Measurements from ENCODE around the gene TSPAN14. TPM values are rescaled to one million over a fixed set of nuclear protein-coding genes. Genes with fewer than 3 reads are reported as not detected.
A peak's percentile ranks its signal among the peaks of the same experiment; 100 is the strongest.

TSPAN14 gene
- polyA plus RNA-seq, 1 donor (not counting 4 experiments of a cell fraction or from before 2014, with no cell fraction given): 71.1 TPM

- Histone ChIP-seq H3K27me3 (ENCODE audit: control insufficient read depth, extremely low read depth, insufficient read depth, low read length) (no peaks in the 10 kb centered on the region), H4K20me1 (ENCODE audit: control insufficient read depth, extremely low read depth, insufficient read depth, low read length) (no peaks in the 10 kb centered on the region), H3K9me3 (ENCODE audit: control insufficient read depth, low read depth, low read length) (no peaks in the 10 kb centered on the region), H3K36me3 (ENCODE audit: control insufficient read depth in 2 of 2, extremely low read depth in 1 of 2, insufficient read depth in 2 of 2, low read length in 2 of 2) (peaks cover 0 to 3% of the 10 kb centered on the region in 2 experiments), H2AFZ (ENCODE audit: control insufficient read depth, low read length) (no peak overlapping the region), H3K9me1 (ENCODE audit: control insufficient read depth, extremely low read depth, insufficient read depth, low read length) (peaks cover 3% of the 10 kb centered on the region), H3K27ac (ENCODE audit: control insufficient read depth, insufficient read depth, low read length) (peak overlapping the region; percentile 21), H3K9ac (ENCODE audit: control insufficient read depth, extremely low read depth, insufficient read depth, low read length) (no peak overlapping the region), H3K79me2 (ENCODE audit: control insufficient read depth, insufficient read depth, low read length) (peaks cover 8% of the 10 kb centered on the region), H3K4me3 (ENCODE audit: control insufficient read depth in 2 of 3, extremely low read depth in 1 of 3, insufficient read depth in 2 of 3, low read depth in 1 of 3, low read length in 3 of 3) (no peak overlapping the region), H3K4me1 (ENCODE audit: control insufficient read depth, extremely low read depth, insufficient read depth, low read length) (peaks cover 76% of the 10 kb centered on the region), H3K4me2 (ENCODE audit: control insufficient read depth, extremely low read depth, insufficient read depth, low read depth, low read length) (peak overlapping the region; percentile 31)
- peak; percentile 83 for DNase-seq (ENCODE audit: low read depth, low spot score)
- dilution Hi-C loops (cut with MboI; ENCODE audit: extremely low pct_ligation_motif_present, low sequenced_read_pairs): no loop called here
- TF ChIP-seq EZH2 (IDR thresholded peaks at IDR 0.05; ENCODE audit: low read length): no peak
- TF ChIP-seq, protein P1, sequence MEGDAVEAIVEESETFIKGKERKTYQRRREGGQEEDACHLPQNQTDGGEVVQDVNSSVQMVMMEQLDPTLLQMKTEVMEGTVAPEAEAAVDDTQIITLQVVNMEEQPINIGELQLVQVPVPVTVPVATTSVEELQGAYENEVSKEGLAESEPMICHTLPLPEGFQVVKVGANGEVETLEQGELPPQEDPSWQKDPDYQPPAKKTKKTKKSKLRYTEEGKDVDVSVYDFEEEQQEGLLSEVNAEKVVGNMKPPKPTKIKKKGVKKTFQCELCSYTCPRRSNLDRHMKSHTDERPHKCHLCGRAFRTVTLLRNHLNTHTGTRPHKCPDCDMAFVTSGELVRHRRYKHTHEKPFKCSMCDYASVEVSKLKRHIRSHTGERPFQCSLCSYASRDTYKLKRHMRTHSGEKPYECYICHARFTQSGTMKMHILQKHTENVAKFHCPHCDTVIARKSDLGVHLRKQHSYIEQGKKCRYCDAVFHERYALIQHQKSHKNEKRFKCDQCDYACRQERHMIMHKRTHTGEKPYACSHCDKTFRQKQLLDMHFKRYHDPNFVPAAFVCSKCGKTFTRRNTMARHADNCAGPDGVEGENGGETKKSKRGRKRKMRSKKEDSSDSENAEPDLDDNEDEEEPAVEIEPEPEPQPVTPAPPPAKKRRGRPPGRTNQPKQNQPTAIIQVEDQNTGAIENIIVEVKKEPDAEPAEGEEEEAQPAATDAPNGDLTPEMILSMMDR (optimal IDR thresholded peaks at IDR 0.05 in 1 of 3, IDR thresholded peaks at IDR 0.05 in 1 of 3, conservative IDR thresholded peaks at IDR 0.05 in 1 of 3; ENCODE audit: extremely low read depth in 1 of 3, insufficient read depth in 2 of 3, low read length in 3 of 3): no peak
- peak; percentile 78 for FAIRE-seq
Measured at GRCh38 chr10:80411681-80412220, 42.4 kb upstream of the TSPAN14 start.

DNA sequence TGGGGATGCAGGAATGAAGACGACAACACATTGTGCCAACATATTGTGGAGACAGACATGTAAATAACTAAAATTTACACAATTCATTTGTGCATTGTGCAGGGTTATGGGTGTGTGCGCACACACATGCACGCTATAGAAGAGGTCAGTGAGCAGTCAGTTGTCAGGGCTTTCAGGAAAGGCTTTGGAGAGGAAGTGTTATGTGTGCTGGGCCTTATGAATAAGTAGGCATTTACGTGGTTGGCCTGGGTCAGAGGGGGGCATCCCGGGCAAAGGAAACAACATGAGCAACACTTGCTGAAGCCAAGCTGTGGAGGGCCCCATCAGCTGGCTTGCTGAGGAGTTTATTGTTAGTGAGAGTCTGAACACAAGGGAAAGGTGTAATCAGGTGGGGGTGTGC, 41.6 kb upstream of the TSPAN14 start:
- DNase-seq (ENCODE audit: low read depth, low spot score): no peak
- dilution Hi-C loops (cut with MboI; ENCODE audit: extremely low pct_ligation_motif_present, low sequenced_read_pairs): no loop called here
- H3K9me1 ChIP-seq (ENCODE audit: control insufficient read depth, extremely low read depth, insufficient read depth, low read length): peaks cover 3% of the 10 kb centered on the region
- no peak overlapping the region for H3K4me3 ChIP-seq (ENCODE audit: control insufficient read depth in 2 of 3, extremely low read depth in 1 of 3, insufficient read depth in 2 of 3, low read depth in 1 of 3, low read length in 3 of 3)
- no peaks in the 10 kb centered on the region for H3K9me3 ChIP-seq (ENCODE audit: control insufficient read depth, low read depth, low read length)
- no peaks in the 10 kb centered on the region for H4K20me1 ChIP-seq (ENCODE audit: control insufficient read depth, extremely low read depth, insufficient read depth, low read length)
- no peak for TF ChIP-seq EZH2 (IDR thresholded peaks at IDR 0.05; ENCODE audit: low read length)
- TF ChIP-seq, protein P1 (optimal IDR thresholded peaks at IDR 0.05 in 1 of 3, IDR thresholded peaks at IDR 0.05 in 1 of 3, conservative IDR thresholded peaks at IDR 0.05 in 1 of 3; ENCODE audit: extremely low read depth in 1 of 3, insufficient read depth in 2 of 3, low read length in 3 of 3): no peak
- H3K79me2 ChIP-seq (ENCODE audit: control insufficient read depth, insufficient read depth, low read length): peaks cover 8% of the 10 kb centered on the region
- H3K4me1 ChIP-seq (ENCODE audit: control insufficient read depth, extremely low read depth, insufficient read depth, low read length): peaks cover 76% of the 10 kb centered on the region
- H3K27ac ChIP-seq (ENCODE audit: control insufficient read depth, insufficient read depth, low read length): peak overlapping the region; percentile 13
- H3K36me3 ChIP-seq (ENCODE audit: control insufficient read depth in 2 of 2, extremely low read depth in 1 of 2, insufficient read depth in 2 of 2, low read length in 2 of 2): peaks cover 0 to 3% of the 10 kb centered on the region in 2 experiments
- H3K27me3 ChIP-seq (ENCODE audit: control insufficient read depth, extremely low read depth, insufficient read depth, low read length): no peaks in the 10 kb centered on the region
- no peak overlapping the region for H3K9ac ChIP-seq (ENCODE audit: control insufficient read depth, extremely low read depth, insufficient read depth, low read length)
- no peak for FAIRE-seq
- peak overlapping the region; percentile 31 for H3K4me2 ChIP-seq (ENCODE audit: control insufficient read depth, extremely low read depth, insufficient read depth, low read depth, low read length)
- H2AFZ ChIP-seq (ENCODE audit: control insufficient read depth, low read length): no peak overlapping the region
